HG02938 (cell line): ENCODE measurements around the gene TMEM63C.

Experiments used
- ATAC-seq: cut with Tn5 transposase; IDR thresholded peaks from one replicate; pipeline ENCODE4 v1.9.1; 2021; ENCODE audit warnings: mild to moderate bottlenecking, moderate library complexity; ENCODE audit not compliant: unreplicated experiment

The TMEM63C gene

DNA sequence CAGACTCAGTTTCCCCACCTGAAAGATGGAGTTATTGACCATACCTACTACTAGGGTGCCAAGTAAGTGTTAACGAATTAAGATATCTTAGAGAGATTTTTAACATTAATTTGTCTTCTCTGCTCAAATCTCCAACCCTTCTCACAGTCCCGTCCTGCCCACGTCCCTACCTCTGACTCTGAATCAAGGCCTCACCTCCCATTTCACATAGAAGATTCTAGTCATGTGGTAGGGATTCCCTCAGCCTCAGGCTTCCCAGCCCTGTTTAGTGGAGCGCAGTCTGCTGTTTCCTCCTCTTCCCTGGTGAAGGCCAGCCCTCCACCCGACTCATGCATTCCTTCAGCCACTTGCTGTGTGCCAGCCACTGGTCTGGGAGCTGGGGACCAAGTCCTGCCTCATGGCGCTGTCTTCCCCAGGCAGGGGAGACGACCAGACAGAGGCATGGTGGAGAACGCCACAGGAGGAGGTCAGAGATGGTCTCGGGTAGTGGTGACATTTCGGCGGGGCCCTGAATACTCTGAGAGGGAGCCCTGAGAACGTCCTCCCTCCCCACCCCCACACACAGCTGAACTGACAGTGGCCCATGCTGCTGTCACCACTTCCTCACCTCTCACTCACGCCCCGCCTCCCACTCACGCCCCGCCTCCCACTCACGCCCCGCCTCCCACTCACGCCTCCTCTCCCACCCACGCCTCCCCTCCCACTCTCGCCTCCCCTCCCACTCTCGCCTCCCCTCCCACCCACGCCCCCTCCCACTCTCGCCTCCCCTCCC, 38.8 kb downstream of the TMEM63C start:
- no peak for ATAC-seq

DNA sequence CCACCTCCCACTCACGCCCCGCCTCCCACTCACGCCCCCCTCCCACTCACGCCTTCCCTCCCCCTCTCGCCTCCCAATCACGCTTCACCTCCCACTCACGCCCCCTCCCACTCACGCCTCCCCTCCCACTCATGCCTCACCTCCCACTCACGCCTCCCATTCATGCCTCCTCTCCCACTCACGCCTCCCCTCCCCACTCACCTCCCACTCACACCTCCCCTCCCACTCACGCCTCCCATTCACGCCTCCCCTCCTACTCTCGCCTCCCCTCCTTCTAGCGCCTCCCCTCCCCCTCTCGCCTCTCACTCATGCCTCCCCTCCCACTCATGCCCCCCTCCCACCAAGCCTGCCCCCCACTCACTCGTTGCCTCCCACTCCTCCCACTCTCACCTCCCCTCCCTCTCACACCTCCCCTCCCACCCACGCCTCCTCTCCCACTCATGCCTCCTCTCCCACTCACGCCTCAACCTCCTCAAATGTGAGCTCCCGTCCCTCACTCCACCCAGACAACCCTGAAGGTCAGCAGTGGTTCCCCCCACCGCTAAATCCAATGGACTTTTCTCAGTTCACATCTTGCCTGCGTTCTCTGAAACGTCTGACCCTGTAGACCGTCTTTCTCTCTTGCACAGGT, 39.8 kb downstream of the TMEM63C start:
- ATAC-seq = no peak

DNA sequence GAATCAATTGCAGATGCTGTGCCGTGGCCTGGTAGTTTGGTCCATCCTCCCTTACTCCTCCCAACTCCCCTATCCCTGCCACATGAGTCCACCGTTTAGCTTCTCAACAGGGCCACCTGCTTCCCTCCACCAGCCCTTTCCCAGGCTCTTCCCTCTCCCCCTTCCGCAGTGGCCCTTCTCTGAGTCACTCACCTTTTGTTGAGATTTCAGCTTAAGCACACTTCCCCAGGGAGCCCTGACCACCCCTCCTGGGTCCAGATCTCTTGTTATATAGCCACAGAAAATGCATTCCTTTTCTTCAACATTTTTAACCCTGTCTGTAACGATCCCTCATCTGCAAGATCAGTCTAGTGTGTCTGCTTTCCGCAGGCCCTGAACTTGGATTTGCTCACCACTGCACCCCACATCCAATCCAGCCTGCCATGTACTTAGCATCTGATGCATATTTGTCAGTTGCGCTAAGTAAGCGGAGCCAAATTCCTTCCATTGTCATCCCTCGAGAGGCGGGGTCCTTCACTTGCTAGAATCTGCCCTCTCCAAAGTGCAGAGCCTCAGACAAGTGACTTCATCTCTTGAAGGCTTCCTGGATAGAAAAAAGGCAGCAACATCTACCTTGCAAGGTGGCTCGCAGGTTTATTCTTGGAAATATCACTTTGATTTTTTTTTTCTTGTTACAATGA, 41.1 kb downstream of the TMEM63C start:
- ATAC-seq = no peak

DNA sequence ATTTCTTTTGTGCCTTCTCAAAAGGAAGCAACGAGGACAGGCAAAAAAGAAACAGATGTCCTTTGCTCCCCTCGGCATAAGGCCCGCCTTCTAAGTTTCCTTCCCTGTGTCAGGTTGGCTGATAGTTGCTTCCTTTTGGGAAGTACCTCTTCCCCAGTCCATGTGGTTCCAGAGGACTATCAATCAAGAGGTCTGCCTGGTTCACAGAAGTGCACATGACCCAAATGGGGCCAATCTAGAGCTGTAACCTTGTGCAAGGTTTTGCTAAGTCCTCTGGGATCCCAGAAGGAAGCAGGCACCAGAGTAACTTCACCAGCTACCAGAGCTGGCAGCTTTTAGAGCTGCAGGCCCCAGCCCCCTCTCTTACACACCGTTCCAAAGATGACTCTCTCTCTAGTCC, 42.6 kb downstream of the TMEM63C start:
- ATAC-seq = no peak

DNA sequence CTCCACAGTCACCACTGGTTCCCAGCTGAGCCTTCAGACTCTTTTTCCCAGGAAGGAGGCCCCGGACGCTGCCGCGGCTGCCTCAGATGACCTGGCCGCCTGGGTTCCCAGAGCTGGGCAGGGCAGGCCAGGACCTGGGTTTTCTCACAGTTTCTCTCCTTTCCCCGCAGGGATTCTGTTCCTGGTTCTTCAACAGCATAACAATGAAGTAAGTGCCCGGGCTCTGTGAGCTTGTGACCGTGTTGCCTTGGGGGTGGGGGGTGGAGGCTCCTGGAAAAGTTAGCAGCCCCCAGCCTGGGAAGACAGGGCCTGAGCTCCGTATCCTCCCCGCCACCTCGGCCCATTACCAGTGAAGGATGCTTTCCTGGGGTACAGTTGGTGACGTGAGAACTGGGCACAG, 43.7 kb downstream of the TMEM63C start:
- ATAC-seq = no peak

DNA sequence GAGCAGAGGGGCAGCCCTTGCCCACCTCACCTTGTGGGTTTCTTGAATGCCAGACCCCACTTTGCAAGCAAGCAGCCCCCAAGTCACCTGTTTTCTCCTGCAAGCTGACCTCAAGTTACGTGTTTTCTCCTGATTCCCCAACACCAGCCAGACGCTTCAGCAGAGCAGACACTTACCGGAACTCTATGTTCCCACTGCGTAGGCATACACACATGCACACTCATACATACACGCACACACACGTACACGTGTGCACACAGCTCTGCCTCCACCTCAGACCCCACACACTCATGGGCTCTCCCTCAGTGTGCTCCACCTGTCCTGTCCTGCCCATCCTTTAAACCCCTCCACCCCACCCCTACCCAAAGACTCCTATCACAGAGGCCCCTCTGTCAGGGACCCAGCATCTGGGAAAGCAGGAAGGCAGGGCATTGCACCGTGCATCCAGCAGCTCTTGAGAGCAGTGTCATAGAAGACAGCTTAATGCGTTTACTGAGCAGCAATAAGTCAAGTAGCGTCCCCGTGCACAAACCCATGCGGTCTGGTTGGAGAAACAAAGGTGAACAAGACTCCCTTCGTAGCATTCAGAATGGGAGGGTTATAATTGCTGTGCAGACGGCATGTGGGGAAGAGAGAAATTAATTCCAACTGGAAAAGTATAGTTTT, 44.4 kb downstream of the TMEM63C start:
- ATAC-seq = no peak

DNA sequence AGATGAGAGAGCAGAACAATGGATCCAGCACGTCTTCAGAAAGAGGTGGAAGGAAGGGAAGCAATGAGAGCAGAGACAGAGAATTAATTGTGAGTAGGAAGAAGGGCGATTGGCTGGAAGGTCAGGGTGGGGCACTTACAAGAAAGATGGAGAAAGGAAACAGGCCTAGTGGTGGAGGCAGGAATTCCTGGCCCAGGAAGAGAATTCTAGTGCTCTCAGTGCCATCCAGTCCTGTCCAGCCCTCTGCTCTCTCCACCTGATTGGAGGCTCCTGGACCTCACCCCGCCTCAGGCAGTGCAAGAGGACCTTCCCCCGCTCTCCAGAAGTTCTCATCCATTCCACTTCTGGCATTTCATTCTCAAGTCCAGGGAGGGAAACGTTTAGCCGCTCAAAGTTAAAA, 46.5 kb downstream of the TMEM63C start:
- no peak for ATAC-seq

DNA sequence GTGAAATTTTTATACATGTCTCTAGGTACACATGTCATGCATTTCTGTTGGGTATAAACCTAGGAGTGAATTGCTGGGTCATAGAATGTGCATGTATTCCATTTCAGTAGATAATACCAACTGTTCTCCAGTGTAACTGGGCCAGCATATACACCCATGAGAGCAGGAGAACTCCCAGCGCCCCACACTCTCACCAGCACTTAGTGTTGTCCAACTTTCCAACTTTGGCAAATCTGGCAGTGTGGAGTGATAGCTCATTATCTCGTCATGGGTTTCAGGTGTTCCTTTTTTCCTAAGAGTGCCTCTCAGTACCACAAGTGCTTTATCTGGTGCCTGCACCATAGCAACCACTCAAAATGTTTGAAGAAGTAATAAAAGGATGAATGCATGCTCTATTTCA, 49.3 kb downstream of the TMEM63C start:
- no peak for ATAC-seq

DNA sequence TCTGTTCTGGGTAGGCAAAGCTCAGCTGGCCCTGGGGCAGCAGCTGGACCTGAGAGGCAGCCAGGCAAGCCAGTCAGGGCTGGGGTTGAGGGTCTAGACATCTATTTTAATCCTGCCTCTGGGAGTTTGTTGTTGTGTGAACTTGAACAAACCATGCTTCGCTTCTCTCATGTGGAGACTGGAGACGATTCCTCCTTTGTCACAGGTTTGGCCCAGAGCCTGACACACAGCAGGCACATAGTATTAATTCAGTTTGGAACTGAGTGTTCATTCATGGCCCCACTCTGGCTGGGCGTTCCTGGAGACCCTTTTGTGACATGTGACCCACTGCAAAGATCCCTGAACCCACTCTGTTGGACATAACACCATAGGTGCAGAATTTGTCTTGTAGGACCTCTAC, 50.1 kb downstream of the TMEM63C start:
- ATAC-seq = no peak

DNA sequence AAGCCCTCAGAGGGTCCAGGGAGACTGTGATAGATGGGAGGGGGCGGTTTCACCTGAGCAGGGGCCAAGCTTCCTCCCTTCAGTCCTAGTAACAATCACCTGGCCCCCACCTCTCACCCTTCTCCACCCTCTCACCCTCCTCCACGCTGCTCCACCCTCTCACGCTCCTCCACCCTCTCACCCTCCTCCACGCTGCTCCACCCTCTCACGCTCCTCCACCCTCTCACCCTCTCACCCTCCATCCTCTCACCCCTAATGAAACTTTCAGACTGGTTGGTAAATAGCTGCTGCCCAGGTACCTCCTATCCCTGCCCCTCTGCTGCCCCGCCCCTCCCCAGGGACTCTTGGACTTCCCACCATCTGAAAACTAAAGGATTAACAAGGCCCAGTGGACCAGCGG, 55.2 kb downstream of the TMEM63C start:
- ATAC-seq = no peak

DNA sequence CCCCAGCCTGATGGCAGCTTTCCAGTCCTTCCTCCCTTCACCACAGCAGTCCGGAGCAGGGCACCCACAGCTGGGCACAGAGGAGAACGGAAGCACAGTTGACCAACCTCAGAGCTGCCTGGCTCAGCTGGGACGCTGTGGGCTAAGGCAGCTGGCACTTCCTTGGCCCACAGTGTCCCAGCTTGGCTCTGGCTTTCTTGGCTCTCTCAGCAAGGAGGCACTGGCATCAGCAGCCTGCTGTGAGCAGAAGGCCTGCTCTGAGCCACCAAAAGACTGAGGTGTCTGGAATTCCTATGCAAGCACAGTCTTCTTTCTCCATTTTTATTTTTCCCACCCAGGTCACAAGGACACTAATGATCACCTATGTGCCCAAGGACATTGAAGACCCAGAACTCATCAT, 56.8 kb downstream of the TMEM63C start:
- no peak for ATAC-seq

DNA sequence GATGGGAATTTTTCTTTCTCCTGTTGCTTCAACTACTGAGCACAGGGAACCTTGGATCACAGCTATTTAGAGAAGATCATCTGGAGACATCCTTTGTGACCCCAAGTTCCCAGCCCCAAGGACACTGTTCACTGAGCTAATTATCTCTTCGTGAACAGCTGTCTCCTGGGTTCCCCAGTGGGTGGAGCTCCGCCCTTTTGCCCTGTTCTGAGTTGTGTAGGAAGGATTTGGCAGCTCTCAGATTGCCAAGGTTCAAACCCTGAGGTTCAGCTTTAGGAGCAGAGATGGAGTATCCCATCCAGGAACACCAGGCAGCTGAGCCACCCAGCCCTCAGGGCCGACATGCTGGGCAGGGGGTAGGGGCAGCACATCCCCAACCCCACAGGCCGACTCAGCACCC, 57.4 kb downstream of the TMEM63C start:
- ATAC-seq = no peak

DNA sequence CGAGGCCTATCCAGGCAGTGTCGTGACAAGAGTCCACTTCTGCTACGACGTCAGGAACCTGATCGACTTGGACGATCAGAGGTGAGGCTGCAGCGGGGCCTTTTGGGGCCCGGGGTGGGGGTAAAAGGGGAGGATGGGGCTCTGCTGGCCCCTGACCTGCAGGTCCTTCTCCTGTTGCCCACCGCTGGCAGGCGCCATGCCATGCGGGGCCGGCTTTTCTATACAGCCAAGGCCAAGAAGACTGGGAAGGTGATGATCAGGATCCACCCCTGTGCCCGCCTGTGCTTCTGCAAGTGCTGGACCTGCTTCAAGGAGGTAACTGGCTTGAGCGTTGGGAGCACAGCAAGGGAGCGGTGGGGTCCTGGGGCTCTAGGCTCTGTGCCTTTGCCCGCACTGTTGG, 57.8 kb downstream of the TMEM63C start:
- no peak for ATAC-seq

DNA sequence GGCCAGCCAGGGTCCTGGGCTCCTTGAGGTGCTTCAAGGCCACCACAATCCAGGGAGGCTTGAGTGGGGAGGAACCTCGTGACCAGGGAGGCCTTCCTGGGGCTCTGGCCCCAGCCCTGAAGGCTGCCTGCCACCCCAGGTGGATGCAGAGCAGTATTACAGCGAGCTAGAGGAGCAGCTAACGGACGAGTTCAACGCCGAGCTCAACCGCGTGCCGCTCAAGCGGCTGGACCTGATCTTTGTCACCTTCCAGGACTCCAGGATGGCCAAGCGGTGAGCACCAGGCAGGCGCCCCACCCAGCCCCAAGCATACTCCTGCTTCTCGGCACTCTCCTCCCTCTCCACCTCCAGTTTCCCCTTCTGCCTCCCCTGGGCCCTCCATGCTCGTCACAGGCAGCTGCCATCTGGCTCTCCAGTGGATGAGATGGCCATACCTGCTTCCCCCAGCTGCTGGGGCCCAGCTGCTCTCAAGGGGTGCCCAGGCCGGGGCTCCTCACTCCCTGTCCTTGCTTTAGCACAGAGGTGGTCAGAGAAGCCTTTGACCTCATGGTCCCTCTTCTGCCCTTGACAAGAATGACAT, 58.8 kb downstream of the TMEM63C start:
- no peak for ATAC-seq

DNA sequence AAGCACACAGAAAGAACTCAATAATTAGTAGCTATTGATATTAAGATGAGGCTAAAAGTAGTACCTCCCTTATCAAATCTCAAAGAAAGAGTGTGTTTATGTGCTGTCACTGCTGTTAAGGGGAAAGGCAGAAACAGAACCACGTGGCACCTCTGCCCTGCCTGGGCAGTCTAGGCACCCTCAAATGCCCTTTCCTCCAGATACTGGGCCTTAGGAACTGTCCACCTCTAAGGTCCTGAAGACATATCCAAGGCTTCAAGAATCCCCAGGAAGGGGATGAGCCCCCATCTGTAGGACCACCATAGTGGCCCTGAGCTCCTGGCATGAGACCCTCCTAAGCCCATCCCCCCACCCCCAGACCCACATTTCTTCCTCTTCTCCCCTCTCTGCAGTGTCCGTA, 60.4 kb downstream of the TMEM63C start:
- no peak for ATAC-seq

DNA sequence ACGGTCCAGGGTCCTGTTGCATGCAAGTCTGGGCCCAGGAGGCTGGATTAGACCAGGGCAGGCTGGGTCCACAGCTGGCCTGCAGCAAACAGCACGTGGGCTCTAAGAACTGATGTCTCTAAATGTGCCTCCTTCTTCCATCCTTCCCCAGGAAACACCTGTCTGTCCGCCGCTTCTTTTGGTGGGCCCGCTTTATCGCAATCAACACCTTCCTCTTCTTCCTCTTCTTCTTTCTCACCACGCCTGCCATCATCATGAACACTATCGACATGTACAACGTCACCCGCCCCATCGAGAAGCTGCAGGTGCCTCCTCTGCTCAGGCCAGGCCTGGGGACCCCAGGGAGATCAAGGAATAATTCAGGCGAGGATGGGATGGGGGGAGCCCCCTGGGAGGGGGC, 61.2 kb downstream of the TMEM63C start:
- no peak for ATAC-seq

DNA sequence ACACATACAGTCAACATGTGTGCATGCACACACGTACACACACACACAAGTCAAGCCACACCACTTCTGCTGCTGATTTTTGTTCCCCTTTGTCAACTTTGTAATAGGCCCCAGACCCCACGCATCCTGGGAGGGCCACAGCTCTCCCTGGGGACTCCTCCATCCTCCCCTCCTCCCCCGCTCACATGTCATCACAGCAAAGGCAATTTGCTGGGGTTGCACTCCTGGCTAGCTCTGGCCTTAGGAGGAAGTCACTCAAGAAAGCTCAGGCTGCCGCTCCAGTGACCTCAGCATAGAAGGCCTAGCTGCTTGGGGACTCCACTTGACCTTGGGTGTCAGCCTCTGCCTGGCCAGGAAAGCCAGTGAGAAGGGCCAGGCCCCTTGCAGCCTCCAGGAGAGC, 62.3 kb downstream of the TMEM63C start:
- no peak for ATAC-seq

DNA sequence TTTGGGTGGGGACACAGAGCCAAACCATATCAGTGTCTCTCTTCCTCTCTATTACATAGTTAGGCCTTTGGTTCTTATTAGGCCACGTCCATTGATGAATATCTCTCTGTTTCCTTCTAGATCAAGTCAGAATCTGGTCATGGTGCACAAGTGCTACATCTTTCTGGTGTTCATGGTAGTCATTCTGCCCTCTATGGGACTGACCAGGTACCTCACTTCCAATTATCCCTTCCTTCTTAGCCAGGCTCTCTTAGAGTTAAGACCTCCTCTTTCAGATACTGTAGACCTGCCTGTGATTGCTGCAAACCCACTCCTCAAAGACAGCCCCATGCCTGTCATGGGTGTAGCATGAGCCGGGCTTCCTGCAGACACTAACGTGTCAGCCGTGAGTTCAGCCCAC, 64.2 kb downstream of the TMEM63C start:
- no peak for ATAC-seq

DNA sequence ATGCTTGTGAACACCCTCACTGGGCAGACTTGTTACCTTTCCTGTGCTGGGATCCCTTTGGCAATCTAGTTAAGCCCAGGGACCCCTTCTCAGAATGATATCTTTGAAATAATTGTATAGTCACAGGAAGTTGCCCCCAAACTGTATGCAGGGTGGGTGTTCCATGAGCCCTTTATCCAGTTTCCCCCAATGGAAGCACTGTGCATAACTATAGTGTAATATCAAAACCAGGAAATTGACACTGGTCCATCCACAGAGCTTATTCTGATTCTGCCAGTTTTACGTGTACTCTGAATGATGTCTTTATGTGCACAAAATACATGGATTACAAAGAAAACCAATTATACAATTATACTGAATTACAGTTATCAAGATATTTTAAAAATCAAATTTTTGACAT, 65.2 kb downstream of the TMEM63C start:
- no peak for ATAC-seq

DNA sequence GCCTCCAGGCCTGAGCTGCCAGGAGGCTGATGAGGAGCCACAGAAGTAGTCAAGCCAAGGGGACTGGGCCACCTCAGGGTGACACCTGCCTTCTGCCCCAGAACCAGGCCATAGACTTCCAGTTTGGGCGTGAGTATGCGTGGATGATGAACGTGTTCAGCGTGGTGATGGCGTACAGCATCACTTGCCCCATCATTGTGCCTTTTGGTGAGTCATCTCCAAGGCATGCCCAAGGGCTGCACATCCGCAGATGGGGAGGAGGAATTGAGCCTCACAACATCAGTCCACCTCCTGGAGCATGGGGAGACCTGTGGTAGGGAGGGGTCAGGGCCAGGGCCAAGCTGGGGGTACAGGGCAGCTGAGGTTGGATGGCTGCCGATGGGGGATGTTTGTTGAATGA, 67.1 kb downstream of the TMEM63C start:
- no peak for ATAC-seq

DNA sequence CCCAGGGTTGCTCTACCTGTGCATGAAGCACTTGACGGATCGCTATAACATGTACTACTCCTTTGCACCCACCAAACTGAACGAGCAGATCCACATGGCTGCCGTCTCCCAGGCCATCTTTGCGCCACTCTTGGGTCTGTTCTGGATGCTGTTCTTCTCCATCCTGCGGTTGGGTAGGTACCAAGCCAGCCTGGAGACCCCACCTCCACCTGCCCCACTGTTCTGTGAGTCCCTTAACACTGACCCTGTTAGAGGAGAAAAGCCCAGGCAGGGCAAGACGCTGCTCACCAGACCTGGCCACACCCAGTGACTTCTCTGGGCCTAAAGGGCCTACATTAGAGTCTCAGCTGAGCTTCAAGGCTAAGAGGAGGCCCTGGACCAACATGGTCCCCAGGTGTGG, 67.7 kb downstream of the TMEM63C start:
- no peak for ATAC-seq
